ENCODE data around the gene POLDIP3.
"Not testable (repeated sequence)": the region's sequence is repeated elsewhere in the genome, so short reads cannot be mapped to it uniquely, and the experiment has no call there.

- TF ChIP-seq CTCF (tag by site-specific recombination; IDR thresholded peaks at IDR 0.05); ZNF354C (tag by site-specific recombination; IDR thresholded peaks at IDR 0.05; ENCODE audit: borderline replicate concordance, low read depth); ZNF114 (tag by site-specific recombination; IDR thresholded peaks at IDR 0.05); ZNF155 (tag by site-specific recombination; IDR thresholded peaks at IDR 0.05); ZEB2 (tag by site-specific recombination; IDR thresholded peaks at IDR 0.05); ZSCAN23 (tag by site-specific recombination; IDR thresholded peaks at IDR 0.05); SP2 (tag by site-specific recombination; IDR thresholded peaks at IDR 0.05); ZFP69B (tag by site-specific recombination; IDR thresholded peaks at IDR 0.05); ZBTB8A (tag by site-specific recombination; IDR thresholded peaks at IDR 0.05): not testable (repeated sequence)
These were observed 75.4 kb downstream of the POLDIP3 start for GRCh38 chr22:42539236-42539771.

All from HEK293 (cell line).